Sigmoid colon (tissue), 3 donors: ENCODE data around the gene ZNF653.
"Not testable (repeated sequence)": the region's sequence is repeated elsewhere in the genome, so short reads cannot be mapped to it uniquely, and the experiment has no call there.

Source experiments
- CTCF ChIP-seq, 4 experiments: fragments of 450-650 bp in 3 of 4; fragments of 200-600 bp in 1 of 4; IDR thresholded peaks; one replicate each; pipeline ENCODE4 v1.5.1; 2016 to 2019; ENCODE audit warnings: antibody characterized with exemption in 4 of 4, mild to moderate bottlenecking in 3 of 4, moderate library complexity in 2 of 4
- POLR2A ChIP-seq, 2 donors: fragments of 450-650 bp; IDR thresholded peaks; one replicate each; pipeline ENCODE4 v1.6.1; 2016; ENCODE audit warnings: antibody characterized with exemption in 2 of 2, mild to moderate bottlenecking in 2 of 2, moderate library complexity in 2 of 2

- TF ChIP-seq CTCF, POLR2A (IDR thresholded peaks at IDR 0.05): not testable (repeated sequence)
Measured at GRCh38 chr19:11458912-11459311, 46.7 kb downstream of the ZNF653 start.
